ENCODE results near the gene ACTR3C.

GRCh38 chr7:150336746-150337145 is 13.4 kb upstream of the ACTR3C start:
- TF ChIP-seq POLR2A (IDR thresholded peaks at IDR 0.05): no peak
- TF ChIP-seq CTCF (IDR thresholded peaks at IDR 0.05): no peak
